HG02588 (cell line): Measurements from ENCODE around the gene IFI44.

Source experiments
- ATAC-seq: cut with Tn5 transposase; IDR thresholded peaks from one replicate; pipeline ENCODE4 v1.9.1; 2021; ENCODE audit warnings: mild to moderate bottlenecking, moderate library complexity; ENCODE audit not compliant: unreplicated experiment

The IFI44 gene

GRCh38 chr1:78699813-78700212 lies 50.2 kb downstream of the IFI44 start:
- no peak for ATAC-seq

- no peak for ATAC-seq
Observed at GRCh38 chr1:78702426-78702825, 52.8 kb downstream of the IFI44 start.

DNA sequence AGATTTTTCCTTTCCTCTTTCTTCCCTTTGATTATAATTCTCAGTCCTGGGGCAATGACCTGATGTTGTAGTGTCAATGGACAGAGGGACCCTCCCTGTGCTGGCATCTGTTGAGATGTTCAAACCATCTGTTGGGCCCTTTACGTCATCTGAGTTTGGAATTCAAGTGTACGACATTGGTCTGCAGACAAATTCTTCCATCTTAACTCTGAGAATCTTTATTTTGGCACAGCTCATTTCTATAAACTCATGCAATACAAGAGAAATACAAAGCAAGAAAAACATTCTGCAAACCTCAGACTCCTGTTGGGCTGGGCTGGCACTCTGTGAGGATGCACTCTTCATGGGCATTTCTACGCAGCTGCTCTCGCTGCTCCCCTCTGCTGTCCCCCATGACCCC lies 54.2 kb downstream of the IFI44 start:
- no peak for ATAC-seq

DNA sequence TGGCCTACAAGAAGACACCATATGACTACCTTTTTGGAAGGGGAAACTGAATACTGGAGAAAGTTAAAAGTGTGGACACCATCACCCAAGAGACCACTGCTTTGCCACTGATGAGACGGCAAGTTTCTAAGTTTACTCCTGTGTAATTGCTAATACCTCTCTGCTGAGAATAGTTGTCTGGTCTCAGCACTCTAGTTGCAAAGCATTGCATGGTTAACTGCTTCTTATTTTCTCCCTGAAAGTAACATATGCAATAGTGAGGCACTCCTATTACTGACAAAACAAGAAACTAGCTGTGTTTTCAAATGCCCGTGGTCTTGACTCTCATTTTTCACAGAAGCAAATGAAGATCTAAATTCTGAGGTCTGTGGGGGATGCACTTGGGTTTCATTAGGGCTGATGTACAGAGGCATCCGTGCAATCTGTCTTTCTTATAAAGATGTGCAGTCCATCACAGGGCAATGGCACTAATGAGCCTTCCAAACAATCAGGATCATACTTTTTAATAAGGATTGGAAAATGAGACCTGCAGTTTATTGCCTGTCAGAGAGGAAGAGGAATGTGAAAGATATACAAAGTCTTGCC lies 62.9 kb downstream of the IFI44 start:
- ATAC-seq, result no peak

DNA sequence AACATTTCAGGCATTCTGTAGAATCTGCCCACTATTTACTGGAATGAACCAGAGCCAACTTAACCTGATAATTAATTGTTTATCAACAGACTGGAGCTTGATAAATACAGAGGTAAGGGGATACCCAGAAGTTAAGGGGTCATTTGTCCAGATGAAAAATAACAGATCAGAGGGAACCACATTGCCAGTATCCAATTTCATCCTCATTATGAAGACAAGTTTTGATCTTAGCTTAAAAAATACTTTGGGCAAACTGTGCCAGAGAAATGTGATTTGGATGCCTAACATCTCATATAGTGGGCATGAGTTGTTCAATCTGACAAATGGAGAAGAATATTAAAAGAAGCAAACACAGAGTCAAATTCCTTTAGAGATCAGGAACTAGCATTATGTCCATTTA lies 63.7 kb downstream of the IFI44 start:
- ATAC-seq, result no peak
